AG09309 (cell line): Measurements from ENCODE around the gene CD300H.
"Not testable (repeated sequence)": the region's sequence is repeated elsewhere in the genome, so short reads cannot be mapped to it uniquely, and the experiment has no call there.

ENCODE experiments used
- DNase-seq: peaks from one replicate; pipeline ENCODE4 v3.0.0-alpha.2; 2010; ENCODE audit warnings: low read depth
- H3K4me3 ChIP-seq: 2 replicates; pipeline ENCODE4 v1.5.1; 2011; ENCODE audit warnings: mild to moderate bottlenecking, low read depth, low read length, moderate library complexity; ENCODE audit not compliant: control insufficient read depth
- CTCF ChIP-seq: IDR thresholded peaks from 2 replicates; pipeline ENCODE4 v1.5.1; 2011; ENCODE audit warnings: mild to moderate bottlenecking, low read depth, low read length, inconsistent platforms; ENCODE audit not compliant: insufficient read depth, control insufficient read depth; ENCODE audit errors: missing control alignments

CD300H gene

GRCh38 chr17:74520016-74520434, 47.3 kb downstream of the CD300H start:
- no peak for DNase-seq
- H3K4me3 ChIP-seq: no peak overlapping the region
- TF ChIP-seq CTCF: no peak

- DNase-seq, H3K4me3 ChIP-seq: not testable (repeated sequence)
Measured at GRCh38 chr17:74518413-74518981, 48.8 kb downstream of the CD300H start.

GRCh38 chr17:74516561-74517328, 50.6 kb downstream of the CD300H start:
- TF ChIP-seq CTCF: no peak
- no peak overlapping the region for H3K4me3 ChIP-seq
- no peak for DNase-seq

GRCh38 chr17:74515941-74516340, 51.4 kb downstream of the CD300H start:
- H3K4me3 ChIP-seq: no peak overlapping the region
- no peak for TF ChIP-seq CTCF
- DNase-seq: no peak

- no peak overlapping the region for H3K4me3 ChIP-seq
- DNase-seq: no peak
- TF ChIP-seq CTCF: no peak
Measured at GRCh38 chr17:74514632-74515334, 52.5 kb downstream of the CD300H start.

- DNase-seq: no peak
- no peak for TF ChIP-seq CTCF
- no peak overlapping the region for H3K4me3 ChIP-seq
Measured at GRCh38 chr17:74513987-74514631, 53.2 kb downstream of the CD300H start.
